Transverse colon (tissue), 4 donors: ENCODE data around the gene RNU6-9.

Source experiments
- EP300 ChIP-seq: sonication (generic); formaldehyde crosslinking; IDR thresholded peaks from one replicate; pipeline ENCODE4 v1.6.1; 2017; ENCODE audit warnings: antibody characterized with exemption, low read depth
- POLR2A ChIP-seq: fragments of 450-650 bp; IDR thresholded peaks from one replicate; pipeline ENCODE4 v1.6.1; 2016; ENCODE audit warnings: antibody characterized with exemption, mild to moderate bottlenecking, moderate library complexity
- POLR2AphosphoS5 ChIP-seq, 3 donors: sonication (generic); formaldehyde crosslinking; IDR thresholded peaks; one replicate each; pipeline ENCODE4 v1.6.1; 2016; ENCODE audit warnings: antibody characterized with exemption in 3 of 3
- TF ChIP-seq, protein P1 (sequence below), 5 experiments: fragments of 200-600 bp in 3 of 5; fragments of 450-650 bp in 2 of 5; sonication (generic) in 3 of 5; IDR thresholded peaks; 1 replicate in 2 of 5; 2 replicates in 3 of 5; pipeline ENCODE4 v1.5.1; 2016 to 2017; ENCODE audit warnings: antibody characterized with exemption in 5 of 5, inconsistent platforms in 3 of 5, mild to moderate bottlenecking in 2 of 5, moderate library complexity in 1 of 5

DNA sequence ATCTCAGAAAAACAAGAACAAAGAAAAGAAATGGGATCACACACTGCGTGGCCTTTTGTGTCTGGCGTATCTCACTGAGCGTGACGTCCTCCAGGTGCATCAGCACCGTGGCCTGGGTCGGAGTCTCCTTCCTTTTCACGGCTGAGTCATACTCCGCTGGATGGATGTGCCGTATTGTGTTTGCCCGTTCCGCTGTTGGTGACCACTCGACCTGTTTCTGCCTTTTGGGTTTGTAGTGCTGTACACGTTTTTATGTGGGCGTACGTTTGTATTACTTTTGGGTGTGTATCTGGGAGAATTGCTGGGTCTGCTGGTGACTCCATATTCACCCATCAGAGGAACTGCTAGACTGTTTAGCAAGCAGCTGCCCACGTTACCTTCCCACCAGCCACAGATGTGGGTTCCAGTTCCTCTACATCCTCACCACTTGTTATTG, 44.0 kb downstream of the RNU6-9 start:
- TF ChIP-seq, protein P1, sequence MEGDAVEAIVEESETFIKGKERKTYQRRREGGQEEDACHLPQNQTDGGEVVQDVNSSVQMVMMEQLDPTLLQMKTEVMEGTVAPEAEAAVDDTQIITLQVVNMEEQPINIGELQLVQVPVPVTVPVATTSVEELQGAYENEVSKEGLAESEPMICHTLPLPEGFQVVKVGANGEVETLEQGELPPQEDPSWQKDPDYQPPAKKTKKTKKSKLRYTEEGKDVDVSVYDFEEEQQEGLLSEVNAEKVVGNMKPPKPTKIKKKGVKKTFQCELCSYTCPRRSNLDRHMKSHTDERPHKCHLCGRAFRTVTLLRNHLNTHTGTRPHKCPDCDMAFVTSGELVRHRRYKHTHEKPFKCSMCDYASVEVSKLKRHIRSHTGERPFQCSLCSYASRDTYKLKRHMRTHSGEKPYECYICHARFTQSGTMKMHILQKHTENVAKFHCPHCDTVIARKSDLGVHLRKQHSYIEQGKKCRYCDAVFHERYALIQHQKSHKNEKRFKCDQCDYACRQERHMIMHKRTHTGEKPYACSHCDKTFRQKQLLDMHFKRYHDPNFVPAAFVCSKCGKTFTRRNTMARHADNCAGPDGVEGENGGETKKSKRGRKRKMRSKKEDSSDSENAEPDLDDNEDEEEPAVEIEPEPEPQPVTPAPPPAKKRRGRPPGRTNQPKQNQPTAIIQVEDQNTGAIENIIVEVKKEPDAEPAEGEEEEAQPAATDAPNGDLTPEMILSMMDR (IDR thresholded peaks at IDR 0.05), result no peak
- TF ChIP-seq EP300 (no peak), POLR2AphosphoS5 (IDR thresholded peaks at IDR 0.05) (no peak), POLR2A (no peak)
